Measurements from ENCODE around the gene COL7A1. TPM values are rescaled to one million over a fixed set of nuclear protein-coding genes. Genes with fewer than 3 reads are reported as not detected.

COL7A1 gene
- total and polyA plus RNA-seq, 2 of the 8 experiments (the other 6 are each of a cell fraction or from before 2014, with no cell fraction given) = 10.7 to 13.9 TPM

GRCh38 chr3:48528754-48529153 is 66.4 kb downstream of the COL7A1 start:
- H3K79me1 ChIP-seq (ENCODE audit: low read depth, low read length) = no peaks in the 10 kb centered on the region
- no peaks in the 10 kb centered on the region for H3K9me3 ChIP-seq (ENCODE audit: insufficient read depth in 2 of 2, low read depth in 1 of 2, low read length in 1 of 2)
- H3K23ac ChIP-seq (ENCODE audit: insufficient read length) = no peak overlapping the region
- no peak overlapping the region for H4K91ac ChIP-seq (replicated peaks; ENCODE audit: insufficient read length, low read length)
- no peak overlapping the region for H2BK20ac ChIP-seq (ENCODE audit: low read length)
- peaks cover 0 to 7% (median 3%) of the 10 kb centered on the region in 4 experiments; a peak in 7 of 8 replicates for H3K36me3 ChIP-seq (ENCODE audit: control insufficient read depth in 2 of 4, insufficient read depth in 4 of 4, low read length in 3 of 4)
- no peak overlapping the region for H4K5ac ChIP-seq (ENCODE audit: insufficient read length, low read depth, low read length)
- no peak overlapping the region for H3K27ac ChIP-seq (ENCODE audit: low read depth, low read length)
- no peak overlapping the region for H3K4me3 ChIP-seq (ENCODE audit: extremely low read depth in 1 of 4, insufficient read depth in 2 of 4, low read depth in 3 of 4, low read length in 4 of 4)
- no peaks in the 10 kb centered on the region for H3K27me3 ChIP-seq (replicated peaks in 1 of 4; ENCODE audit: control insufficient read depth in 3 of 4, extremely low read depth in 1 of 4, insufficient read depth in 3 of 4, low read length in 3 of 4)
- 84% methylated on average over 3 of the region's 3 CpGs; no CpG with 5 or more reads in 1 of the 2 experiments for WGBS, 2 experiments (ENCODE audit: extremely low coverage in 1 of 2, insufficient coverage in 1 of 2, insufficient read length in 1 of 2, insufficient replicate concordance in 2 of 2, low coverage in 1 of 2, low lambda C conversion rate in 2 of 2, missing lambda C conversion rate in 1 of 2)
- no peak for DNase-seq (ENCODE audit: low read depth in 1 of 2, low spot score in 2 of 2)
- H2AK5ac ChIP-seq (ENCODE audit: low read depth, low read length) = no peak overlapping the region
- no peak overlapping the region for H3K9ac ChIP-seq (replicated peaks in 1 of 4; ENCODE audit: extremely low read depth in 1 of 4, low read depth in 3 of 4, low read length in 3 of 4)
- H2BK15ac ChIP-seq (ENCODE audit: low read length) = no peak overlapping the region
- no peak overlapping the region for H3K56ac ChIP-seq (replicated peaks; ENCODE audit: insufficient read length, low read depth, low read length)
- no peaks in the 10 kb centered on the region for H3K23me2 ChIP-seq (ENCODE audit: low read depth, low read length)
- ChIA-PET POLR2A (ENCODE audit: partially characterized antibody) (interaction anchor here (0.6 kb wide), 1 partner anchor 56 kb away, joined by 3 read pairs; no protein-coding TSS in a partner anchor), CTCF (ENCODE audit: partially characterized antibody) (interaction anchor here (0.7 to 7.0 kb wide), 4 partner anchors 16 to 255 kb away, joined by 3 to 35 read pairs (median 3); no protein-coding TSS in a partner anchor)
- H3K4me2 ChIP-seq (ENCODE audit: insufficient read depth in 1 of 2, low read depth in 2 of 2, low read length in 2 of 2) = no peak overlapping the region
- H3K4me1 ChIP-seq (replicated peaks in 1 of 4; ENCODE audit: control insufficient read depth in 3 of 4, insufficient read depth in 4 of 4, low read length in 3 of 4) = no peaks in the 10 kb centered on the region
- no peak overlapping the region for H2AFZ ChIP-seq (ENCODE audit: low read length)
- H3K14ac ChIP-seq (ENCODE audit: insufficient read length) = no peak overlapping the region
- no peak overlapping the region for H4K8ac ChIP-seq (ENCODE audit: extremely low read depth, insufficient read depth, low read length)
- H3K79me2 ChIP-seq (ENCODE audit: control insufficient read depth in 1 of 2, insufficient read depth in 2 of 2, low read length in 2 of 2) = no peaks in the 10 kb centered on the region
- H2BK120ac ChIP-seq (replicated peaks; ENCODE audit: low read depth, low read length) = no peak overlapping the region
- no peak overlapping the region for H3K18ac ChIP-seq (ENCODE audit: extremely low read depth, low read length)
- H3K4ac ChIP-seq (replicated peaks; ENCODE audit: insufficient read length, low read depth, low read length) = no peak overlapping the region
- no peak overlapping the region for H2BK12ac ChIP-seq (ENCODE audit: low read depth, low read length)
- H4K20me1 ChIP-seq (replicated peaks in 1 of 2; ENCODE audit: control insufficient read depth in 1 of 2, insufficient read depth in 2 of 2, low read length in 2 of 2) = no peaks in the 10 kb centered on the region
- no peak overlapping the region for H2BK5ac ChIP-seq (ENCODE audit: low read depth, low read length)
- FAIRE-seq = no peak
- TF ChIP-seq BACH1 (IDR thresholded peaks at IDR 0.05; ENCODE audit: low read length) (no peak), MAFK (IDR thresholded peaks at IDR 0.05; ENCODE audit: low read depth, low read length) (no peak)

Data from H1 (cell line).